DMS153 treated with DMSO at 0.1 percent for 48 hours (cell line): ENCODE measurements around the gene ANKRD60.

Source experiments
- DNase-seq: peaks from one replicate; lab custom pipeline; 2025; ENCODE audit not compliant: unreplicated experiment; lab: John Stamatoyannopoulos, UW

ANKRD60 gene

DNA sequence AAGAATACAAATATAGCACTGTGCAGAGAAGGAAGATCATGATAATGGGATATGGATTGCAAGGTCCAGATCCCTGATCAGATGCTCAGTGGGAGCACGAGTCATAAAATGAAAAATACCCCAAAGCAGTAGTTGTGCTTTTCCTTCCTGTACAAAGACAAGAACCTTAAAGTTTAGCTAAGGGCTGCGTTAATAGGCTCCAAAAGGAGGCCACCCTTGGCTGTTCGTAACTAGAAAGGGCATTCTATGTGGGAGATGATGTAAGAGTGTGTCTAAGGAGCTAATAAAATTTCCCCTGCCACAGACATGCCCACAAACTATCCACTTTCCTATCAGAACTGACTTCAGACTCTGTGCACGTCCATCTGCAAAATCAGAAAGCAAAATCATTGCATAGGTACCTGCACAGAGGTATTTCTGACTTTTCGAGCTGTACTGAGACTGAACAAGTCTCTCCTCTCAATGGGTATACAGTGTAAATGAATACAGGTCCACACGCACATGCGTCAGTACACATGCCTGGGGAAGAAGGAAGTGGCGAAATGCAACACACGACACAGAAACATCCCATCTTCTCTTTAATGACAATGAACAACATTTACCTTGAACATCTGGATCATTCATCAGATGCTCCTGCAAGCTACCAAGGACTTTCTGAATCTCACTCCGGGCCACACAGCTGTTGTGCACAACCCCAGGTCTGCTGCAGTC, 16.9 kb upstream of the ANKRD60 start:
- DNase-seq = no peak

DNA sequence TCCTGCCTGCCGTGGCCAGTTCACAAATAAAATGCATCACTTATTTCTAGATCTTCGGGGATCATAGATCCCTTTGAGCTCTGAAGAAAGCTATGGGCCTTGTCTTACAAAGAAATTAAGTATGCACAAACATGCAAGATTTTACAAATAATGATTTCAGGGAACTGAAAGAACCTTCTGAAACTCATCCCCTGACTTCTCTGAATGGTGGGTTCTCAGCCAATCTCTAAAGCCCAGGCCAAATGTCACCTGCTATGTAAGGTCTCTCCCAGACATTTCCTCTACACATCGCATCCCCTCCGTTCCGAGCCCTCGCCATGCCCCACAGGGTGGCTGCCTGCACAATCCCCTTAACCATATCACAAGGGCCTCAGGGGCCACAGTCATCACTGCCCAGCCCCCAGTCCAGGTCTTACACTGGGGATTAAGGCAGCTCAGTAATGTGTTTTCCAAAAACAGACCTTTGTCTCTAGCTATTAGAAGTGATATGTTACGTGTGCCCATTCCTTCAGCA, 16.1 kb upstream of the ANKRD60 start:
- DNase-seq = no peak

DNA sequence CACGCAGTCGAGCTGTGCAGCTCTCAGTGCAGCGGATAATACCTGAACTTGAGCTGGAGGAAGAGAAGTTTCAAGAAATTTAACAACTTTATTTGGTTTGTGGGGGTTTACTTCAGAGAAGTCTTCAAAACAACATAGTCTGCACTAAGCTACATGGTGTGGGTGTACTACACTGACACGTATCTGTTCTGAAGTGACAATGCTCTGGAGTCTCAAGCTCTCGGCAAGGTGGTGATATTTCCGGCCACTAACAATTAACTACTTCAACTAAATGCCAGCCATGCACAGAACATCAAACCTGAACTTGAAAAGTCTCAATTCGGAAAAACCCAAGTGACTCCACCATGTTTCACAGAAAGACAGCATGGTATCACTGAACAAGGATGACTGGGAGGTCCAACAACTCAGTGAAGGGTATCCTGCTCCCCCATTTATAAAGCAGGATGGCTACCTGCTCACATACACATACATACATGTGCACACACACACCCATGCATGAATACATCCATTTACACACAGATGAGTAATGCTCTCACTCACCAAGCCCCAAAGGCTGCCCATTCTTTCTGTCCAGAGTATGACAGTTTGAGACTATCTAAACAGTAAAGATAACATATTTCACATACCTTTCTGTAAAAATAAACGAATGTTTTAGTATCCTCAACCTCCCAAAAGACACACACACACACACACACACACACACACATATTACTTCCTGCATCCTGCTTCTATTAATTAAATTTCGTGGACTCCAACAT, 15.4 kb upstream of the ANKRD60 start:
- DNase-seq = no peak

GRCh38 chr20:58242824-58243223, 14.4 kb upstream of the ANKRD60 start:
- no peak for DNase-seq

DNA sequence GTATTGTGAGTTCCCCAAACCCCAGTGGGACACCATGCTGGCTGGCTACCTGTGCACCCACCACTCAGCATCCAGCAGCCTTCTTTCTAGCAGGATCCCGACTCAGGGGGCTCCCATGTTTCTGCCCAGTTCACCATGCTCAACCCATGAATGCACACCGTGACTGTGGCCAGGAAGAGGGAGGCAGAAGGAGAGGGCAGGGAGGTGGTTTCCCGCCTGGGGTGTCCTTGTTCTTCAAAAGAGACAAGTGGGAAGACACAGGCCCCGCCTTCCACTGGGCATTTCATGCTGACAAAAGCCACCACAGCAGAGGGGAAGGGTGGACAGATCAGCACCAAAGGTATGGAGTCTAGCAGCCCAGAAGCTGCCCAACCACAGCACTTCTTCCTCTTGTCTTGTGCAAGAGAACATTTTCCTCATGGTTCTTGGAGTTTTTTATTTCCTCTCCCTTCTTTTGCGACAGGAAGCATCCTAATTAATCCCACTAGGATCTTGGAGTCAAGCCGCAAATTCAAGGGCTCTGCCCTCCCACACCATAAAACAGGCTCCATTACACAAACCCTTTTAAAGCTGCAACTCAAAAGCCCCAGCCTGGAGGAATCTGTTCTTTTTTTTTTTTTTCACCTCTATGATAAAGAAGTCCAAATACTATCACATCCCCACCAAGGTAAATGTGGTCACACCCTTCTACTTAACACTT, 13.5 kb upstream of the ANKRD60 start:
- no peak for DNase-seq

DNA sequence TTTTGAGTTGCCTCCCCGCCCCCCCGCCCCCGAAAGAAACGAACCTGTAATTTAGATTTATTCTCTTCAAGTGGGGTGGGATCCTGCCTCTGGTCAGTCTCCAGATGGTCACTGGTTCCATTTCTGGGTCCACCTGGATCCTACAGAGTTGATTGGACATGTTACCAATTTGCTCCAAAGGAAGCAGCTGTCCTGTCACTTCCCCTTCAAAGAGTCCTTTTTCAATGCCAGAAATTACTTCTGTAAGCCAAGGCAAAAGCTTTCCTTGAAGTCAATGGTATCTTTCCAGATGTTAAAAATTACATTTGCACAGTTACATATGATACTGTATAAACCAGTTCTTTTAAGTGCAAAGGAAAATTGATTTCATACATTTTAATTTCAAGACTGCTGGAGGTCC, 12.0 kb upstream of the ANKRD60 start:
- no peak for DNase-seq

- DNase-seq = no peak
Observed at GRCh38 chr20:58239216-58239615, 10.8 kb upstream of the ANKRD60 start.

- DNase-seq = no peak
Observed at GRCh38 chr20:58238490-58238889, 10.0 kb upstream of the ANKRD60 start.

- no peak for DNase-seq
Observed at GRCh38 chr20:58237318-58238132, 9.1 kb upstream of the ANKRD60 start.

GRCh38 chr20:58236612-58237317, 8.3 kb upstream of the ANKRD60 start:
- DNase-seq = peak; percentile 63

DNA sequence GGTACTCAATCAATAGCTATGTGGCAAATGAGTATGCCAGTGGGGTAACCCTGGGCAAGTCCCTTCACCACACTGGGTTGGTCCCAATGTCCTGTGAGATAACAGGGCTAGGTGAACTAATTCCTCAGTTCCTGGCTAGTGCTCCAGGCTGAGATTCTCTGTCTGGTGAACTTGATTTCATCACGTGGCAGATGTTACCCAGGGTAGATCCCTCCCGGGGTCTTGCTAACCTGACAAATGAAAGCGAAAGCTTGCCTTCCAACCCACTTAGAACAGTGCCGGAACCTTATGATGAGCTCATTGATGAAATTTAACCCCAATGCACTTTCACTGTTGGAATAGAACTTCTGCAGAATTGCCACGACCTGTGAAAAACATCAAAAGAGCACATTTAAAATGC, 6.6 kb upstream of the ANKRD60 start:
- no peak for DNase-seq

GRCh38 chr20:58233881-58234528, 5.6 kb upstream of the ANKRD60 start:
- no peak for DNase-seq

DNA sequence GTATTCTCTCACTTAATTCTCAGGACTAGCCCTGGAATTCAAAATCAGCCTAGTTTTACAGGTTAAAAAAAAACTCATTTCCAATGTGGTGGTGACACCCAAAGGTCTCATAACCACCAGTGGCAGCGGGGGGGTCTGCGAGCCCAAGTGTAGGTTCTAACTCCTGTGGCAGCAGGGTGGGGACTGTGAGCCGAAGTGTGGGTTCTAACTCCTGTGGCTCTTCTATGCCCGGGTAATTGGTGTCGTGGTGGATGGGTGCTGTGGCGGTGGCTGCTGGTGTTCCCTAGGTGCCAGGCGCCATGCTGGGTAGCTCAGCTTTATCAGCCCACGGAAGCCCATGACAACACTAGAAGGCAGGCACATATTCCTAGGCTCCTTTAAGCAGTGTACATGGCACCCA, 4.9 kb upstream of the ANKRD60 start:
- no peak for DNase-seq

- no peak for DNase-seq
Observed at GRCh38 chr20:58231683-58232082, 3.2 kb upstream of the ANKRD60 start.

DNA sequence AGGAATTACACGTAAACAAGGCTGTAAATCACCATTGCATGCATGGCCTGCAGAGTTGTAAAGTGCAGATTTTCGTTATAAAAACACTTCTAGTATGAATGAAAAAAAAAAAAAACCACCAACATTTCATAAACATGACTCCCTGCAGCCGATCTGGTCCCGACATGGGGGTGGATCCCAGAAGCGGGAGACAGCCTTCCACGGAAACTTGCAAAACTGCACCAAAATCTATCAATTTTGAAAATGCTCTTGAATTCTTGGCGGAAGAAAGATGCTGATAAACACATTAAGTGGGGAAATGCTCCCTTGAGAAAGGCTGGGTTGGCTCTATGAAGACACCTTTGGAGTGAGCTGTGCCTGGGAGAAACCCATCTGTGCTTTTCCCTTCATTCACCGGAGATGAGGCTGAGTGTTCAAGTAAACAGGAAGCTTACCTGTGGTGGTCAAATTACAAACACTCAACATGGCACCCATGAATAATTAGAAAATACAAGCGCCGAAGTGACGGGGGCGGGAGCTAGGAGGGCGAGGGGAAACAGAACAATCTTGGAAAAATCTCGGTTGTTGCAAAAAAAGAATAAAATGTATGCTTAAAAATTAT, 845 bp upstream of the ANKRD60 start:
- peak; percentile 44 for DNase-seq

- DNase-seq = no peak
Observed at GRCh38 chr20:58228103-58228483, 360 bp downstream of the ANKRD60 start.

DNA sequence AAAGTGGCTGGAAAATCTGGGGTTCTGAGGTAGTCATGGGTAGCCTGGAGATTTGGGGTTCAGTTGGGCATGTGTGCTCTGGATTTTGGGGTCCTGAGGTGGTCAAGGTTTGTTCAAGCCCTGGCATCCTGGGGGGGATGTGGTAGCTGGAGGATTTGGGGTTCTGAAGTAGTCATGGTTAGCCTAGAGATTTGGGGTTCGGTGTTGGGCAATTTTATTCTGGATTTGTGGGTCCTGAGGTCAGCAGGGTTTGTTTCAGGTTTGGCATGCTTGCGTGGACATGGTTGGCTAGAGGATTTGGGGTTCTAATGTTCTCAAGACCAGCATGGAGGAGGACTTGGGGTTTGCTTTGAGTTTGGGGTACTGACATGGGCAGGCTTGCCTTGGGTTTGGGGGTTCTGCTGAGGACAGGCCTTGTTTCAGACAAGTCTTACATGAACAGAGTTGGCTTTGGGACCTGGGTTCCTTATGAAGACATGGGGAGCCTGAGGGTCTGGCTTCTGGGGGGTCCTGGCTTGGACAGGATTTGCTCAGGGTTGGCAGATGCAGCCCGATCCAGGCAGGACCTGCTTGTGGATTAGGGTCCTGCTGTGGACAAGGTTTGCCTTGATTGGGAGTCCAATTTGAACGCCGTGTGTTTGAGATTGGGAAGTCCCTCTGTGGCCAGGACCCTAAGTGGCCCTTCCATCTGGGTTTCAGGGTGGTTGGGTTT, 906 bp downstream of the ANKRD60 start:
- DNase-seq = no peak

GRCh38 chr20:58225452-58226200, 2.8 kb downstream of the ANKRD60 start:
- no peak for DNase-seq
